GM19438 (cell line): Measurements from ENCODE around the gene ATP6V0D1.

Experiments used
- ATAC-seq: cut with Tn5 transposase; IDR thresholded peaks from one replicate; pipeline ENCODE4 v1.9.1; 2021; ENCODE audit warnings: low read depth; ENCODE audit not compliant: unreplicated experiment

ATP6V0D1 gene

DNA sequence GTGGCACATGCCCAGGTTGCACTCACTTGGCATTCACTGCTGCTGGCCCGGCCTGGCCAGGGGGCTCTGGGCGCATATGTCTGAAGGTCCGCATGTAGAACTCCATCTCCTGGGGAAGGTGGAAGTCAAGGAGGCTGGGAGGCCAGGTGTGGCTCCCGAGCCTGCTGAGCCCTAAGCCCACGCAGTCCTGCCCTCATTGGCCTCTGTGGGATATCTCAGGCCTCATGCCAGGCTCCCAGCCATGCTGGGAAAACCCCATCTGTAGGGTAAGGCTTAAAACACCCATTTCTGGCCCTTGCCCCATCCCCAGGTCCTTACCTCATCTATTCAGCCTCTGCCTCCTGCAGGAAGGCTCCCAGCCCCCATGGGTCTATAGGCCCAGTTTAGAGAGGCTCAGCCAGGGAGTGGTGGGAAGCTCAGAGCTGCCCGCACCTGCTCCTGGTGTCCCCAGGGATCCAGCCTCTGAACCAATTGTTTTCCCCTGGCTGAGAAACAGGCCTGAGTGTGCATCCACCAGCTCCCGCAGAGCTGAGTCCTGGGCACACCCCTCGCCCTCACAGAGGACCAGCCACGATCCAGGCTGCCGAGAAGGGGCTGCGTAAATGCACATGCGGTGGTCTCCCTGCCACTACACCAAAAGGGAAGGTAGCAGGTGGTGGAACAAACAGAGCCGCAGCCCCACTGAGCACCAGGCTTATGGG, 85.3 kb downstream of the ATP6V0D1 start:
- no peak for ATAC-seq

DNA sequence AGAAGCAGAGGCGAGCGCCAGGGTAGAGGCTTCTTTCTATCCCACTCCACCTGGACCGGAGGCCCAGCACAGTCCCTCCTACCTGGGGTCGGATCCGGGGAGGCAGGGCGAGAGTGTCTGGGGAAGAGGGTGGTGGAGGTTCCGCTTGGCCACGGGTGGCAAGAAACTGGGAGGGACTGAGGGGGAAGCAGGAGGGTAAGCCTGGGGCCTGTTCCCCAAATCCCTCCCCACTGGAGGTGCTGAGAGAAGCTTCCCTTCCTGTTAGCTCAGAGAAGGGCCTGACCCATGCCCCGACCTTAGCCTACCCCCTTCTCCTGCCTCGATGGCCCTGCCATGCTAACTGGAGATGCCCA, 85.9 kb downstream of the ATP6V0D1 start:
- no peak for ATAC-seq

DNA sequence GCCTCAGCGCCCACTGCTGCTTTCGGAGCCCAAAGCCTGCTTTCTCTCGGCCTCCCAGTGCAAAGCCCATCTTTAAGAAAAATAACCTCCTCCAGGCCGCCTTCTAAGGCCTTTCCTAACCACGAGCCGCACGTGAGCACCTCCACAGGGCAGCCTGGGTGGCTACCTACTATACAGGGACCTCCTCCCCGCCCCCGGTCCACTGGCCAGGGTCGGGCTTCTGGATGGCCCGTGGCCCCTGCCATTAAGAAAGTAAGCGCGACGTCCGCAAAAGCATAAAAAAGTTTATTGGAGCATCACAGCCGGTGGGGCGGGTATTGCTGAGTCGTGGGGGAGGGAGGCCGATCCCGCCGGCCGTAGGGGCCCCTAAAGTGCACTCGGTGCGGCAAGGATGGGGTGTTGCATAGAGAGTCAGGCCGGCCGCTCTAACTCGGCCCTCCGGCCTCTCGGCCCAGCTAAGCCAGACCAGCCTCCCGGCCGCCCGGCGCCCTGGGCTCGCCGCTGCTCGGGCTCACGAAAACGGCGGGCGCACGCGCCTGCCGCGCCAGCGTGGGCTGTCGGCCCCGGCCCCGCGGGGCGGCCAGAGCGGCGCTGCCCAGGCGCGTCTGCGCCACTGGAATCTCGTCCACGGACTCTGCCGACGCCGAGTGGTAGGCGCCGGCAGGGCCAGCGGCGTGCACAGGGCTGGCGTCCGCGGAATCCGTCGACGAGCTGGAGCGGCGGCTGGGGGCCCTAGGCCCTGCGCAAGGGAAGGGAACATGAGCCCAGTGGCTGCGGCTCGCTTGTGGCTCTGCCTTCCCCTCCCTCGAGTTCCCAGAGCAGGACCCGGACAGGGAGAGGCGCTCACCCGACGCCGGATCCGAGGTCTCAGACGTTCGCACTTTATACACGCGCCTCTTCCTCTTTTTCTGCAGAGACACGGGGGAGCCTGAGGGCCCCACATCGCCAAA, 86.5 kb downstream of the ATP6V0D1 start:
- no peak for ATAC-seq

GRCh38 chr16:67393788-67394154, 87.2 kb downstream of the ATP6V0D1 start:
- no peak for ATAC-seq

DNA sequence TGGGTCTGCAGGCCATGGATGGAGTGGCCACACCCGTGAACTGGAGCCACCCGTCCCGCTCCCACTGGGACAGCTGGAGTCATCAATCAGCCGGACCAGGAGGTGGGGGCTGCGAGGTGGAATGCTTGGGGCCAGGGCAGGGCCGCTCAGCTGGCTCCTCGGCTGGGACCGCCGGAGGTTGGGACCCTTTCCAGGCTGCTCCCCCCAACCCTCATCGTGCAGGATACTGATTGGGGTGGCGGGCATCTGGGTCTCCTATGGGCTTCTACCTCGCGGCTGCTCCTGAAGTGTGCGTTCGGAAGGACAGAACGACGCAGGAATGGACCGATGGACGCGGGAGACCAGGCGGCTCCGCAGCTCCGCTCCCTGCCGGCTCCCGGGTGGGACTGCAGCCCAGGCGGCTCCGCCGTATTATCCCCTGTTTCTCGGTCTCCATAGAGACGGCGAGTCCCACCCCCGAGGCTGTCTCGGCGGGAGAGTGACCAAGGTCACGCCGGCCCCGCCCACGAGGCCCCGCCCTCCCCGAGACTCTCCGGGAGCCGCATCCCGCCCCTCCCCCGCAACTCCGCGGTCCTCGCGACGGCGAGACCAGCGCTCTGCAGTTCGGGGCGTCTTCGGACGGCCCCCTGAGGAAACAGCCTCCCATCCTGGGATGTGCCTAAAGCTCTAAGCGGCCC, 87.7 kb downstream of the ATP6V0D1 start, which contains the start of gene TPPP3:
Gene TPPP3 (minus strand): TSS at position 388 of the 677 bp plus-strand sequence. CDS start 2,387 bp downstream, outside the sequence.
- no peak for ATAC-seq

GRCh38 chr16:67392301-67393059, 88.5 kb downstream of the ATP6V0D1 start:
- no peak for ATAC-seq

DNA sequence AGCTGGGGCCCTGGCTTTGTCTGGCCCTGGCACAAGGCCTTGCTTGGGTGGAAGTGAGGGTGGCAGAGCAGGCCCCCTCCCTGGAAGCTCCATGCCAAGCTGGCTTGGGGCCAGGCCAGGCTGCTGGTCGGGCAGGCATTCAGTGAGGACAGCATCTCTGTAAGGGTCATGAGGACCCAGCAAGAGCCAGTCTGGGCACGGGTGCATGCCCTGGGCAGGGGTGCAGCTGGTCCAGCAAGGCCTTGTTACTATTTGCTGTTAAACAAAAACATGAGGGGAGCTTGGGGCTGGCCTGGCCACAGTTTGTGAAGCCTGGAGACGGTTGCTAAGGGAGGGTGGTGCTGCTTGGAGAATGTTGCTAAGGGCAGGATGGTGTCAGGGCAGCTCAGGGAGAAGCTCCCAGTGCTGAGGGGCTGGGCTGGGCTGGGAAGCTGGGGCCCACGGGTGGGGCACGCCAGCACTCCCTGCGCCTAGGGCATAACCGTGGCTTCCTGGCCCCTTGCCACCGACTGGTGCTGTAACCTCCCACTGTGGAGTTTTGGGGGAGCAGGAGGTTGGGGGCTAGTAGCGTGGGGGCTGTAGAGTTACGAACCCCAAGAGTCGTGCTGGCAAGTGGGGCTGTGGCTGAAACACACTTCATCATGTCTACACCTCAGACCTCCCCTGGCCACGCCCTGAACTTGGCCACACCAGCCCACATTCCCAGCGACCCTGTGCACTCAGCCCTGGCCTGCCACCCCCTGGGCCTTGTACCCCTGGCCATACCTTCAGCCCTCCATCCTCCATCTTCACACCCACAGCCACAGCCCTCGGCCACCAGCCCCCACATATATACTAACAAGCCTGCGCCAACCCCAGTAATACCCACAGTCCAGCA, 89.3 kb downstream of the ATP6V0D1 start:
- no peak for ATAC-seq

DNA sequence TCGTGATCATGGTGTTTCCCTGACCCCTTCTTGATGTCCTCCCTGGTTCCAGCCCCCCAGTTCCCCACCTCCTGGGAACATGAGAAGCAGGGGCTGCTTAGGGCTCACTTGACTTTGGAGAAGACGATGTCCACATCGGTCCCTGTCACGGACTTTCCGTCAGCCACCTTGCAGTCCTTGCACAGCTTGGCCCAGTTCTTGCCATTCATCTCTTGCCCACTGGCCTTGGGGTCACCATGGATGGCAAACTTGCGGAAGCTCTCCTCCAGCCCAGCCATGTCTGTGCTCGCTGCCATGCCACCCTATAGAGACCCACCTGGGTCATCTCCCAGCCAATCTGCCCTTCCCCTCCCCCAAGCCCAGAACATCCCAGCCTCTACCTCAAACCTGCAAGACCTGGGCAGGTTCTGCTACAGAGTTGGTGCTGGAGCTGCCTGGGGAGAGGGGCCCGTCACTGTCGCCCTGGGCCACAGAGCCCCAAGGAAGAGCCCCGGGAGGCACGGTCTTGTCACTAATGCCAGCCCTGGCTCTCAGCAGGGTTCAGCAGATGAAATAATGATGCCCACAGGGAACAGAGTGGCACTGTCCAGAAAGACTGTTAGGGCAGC, 90.0 kb downstream of the ATP6V0D1 start:
- ATAC-seq: no peak

- ATAC-seq: no peak
Observed at GRCh38 chr16:67389911-67390815, 90.8 kb downstream of the ATP6V0D1 start.

- ATAC-seq: no peak
Observed at GRCh38 chr16:67388591-67388990, 92.4 kb downstream of the ATP6V0D1 start.

GRCh38 chr16:67388191-67388590, 92.8 kb downstream of the ATP6V0D1 start:
- ATAC-seq: no peak
